Keratinocyte (primary cell): Measurements from ENCODE around the gene FCGR2B.
"Not testable (repeated sequence)": the region's sequence is repeated elsewhere in the genome, so short reads cannot be mapped to it uniquely, and the experiment has no call there.

Source experiments
- EZH2 ChIP-seq: IDR thresholded peaks from one replicate; pipeline ENCODE4 v1.6.1; 2012; ENCODE audit warnings: inconsistent platforms, mild to moderate bottlenecking, low read length, moderate library complexity
- TF ChIP-seq, protein P1 (sequence below), 3 experiments: IDR thresholded peaks in 1 of 3; conservative IDR thresholded peaks in 1 of 3; optimal IDR thresholded peaks in 1 of 3; 2 replicates in 2 of 3; 3 replicates in 1 of 3; pipeline versions ENCODE3 to v1.5.1; 2011; ENCODE audit warnings: low read length in 3 of 3, mild to moderate bottlenecking in 3 of 3, moderate library complexity in 2 of 3, control low read depth in 1 of 3, inconsistent platforms in 1 of 3; ENCODE audit not compliant: insufficient read depth in 2 of 3; ENCODE audit errors: extremely low read depth in 1 of 3

DNA sequence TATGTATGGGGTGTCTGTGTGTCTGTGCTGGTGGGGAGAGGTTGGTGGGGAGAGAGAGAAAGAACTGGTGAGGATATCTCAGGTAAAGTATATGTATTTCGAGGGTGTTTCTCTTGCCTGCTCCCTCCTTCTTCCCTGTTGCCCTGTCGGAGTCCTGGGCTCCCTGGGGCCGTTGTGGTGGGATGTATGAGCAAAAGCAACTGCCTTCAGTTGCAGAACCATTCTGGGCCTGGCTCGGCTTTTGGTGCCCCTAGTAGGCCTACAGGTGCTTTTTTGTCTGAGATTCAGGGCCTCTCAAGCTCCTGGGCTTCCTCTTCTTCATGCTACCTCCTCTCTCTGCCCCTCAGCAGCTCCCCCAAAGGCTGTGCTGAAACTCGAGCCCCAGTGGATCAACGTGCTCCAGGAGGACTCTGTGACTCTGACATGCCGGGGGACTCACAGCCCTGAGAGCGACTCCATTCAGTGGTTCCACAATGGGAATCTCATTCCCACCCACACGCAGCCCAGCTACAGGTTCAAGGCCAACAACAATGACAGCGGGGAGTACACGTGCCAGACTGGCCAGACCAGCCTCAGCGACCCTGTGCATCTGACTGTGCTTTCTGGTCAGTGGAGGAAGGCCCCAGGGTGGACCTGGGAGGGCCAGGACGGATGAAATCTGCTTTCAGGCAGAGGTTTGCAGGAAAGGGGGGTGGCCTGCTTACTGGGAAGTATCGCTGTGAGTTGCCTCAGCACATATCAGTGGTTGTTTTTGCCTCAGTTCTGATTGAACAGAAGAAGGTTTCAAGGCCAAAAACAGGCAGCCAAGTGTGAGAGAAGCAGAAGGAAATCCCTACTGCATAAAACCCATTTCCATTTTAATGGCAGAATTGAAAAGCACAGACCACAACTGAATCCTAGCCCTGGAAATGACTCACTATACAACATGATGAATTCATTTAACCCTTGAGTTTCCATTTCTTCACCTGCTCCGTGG, 8.4 kb downstream of the FCGR2B start:
- TF ChIP-seq EZH2: not testable (repeated sequence)
- TF ChIP-seq, protein P1, sequence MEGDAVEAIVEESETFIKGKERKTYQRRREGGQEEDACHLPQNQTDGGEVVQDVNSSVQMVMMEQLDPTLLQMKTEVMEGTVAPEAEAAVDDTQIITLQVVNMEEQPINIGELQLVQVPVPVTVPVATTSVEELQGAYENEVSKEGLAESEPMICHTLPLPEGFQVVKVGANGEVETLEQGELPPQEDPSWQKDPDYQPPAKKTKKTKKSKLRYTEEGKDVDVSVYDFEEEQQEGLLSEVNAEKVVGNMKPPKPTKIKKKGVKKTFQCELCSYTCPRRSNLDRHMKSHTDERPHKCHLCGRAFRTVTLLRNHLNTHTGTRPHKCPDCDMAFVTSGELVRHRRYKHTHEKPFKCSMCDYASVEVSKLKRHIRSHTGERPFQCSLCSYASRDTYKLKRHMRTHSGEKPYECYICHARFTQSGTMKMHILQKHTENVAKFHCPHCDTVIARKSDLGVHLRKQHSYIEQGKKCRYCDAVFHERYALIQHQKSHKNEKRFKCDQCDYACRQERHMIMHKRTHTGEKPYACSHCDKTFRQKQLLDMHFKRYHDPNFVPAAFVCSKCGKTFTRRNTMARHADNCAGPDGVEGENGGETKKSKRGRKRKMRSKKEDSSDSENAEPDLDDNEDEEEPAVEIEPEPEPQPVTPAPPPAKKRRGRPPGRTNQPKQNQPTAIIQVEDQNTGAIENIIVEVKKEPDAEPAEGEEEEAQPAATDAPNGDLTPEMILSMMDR (optimal IDR thresholded peaks at IDR 0.05 in 1 of 3, IDR thresholded peaks at IDR 0.05 in 1 of 3, conservative IDR thresholded peaks at IDR 0.05 in 1 of 3; ENCODE audit: extremely low read depth in 1 of 3, insufficient read depth in 2 of 3, low read length in 3 of 3): not testable (repeated sequence)
